Mesenchymal stem cell (in vitro differentiated cells and primary cell): ENCODE measurements around the gene ZCCHC9.
A peak's percentile ranks its signal among the peaks of the same experiment; 100 is the strongest.
"Not testable (repeated sequence)": the region's sequence is repeated elsewhere in the genome, so short reads cannot be mapped to it uniquely, and the experiment has no call there.

Source experiments
- DNase-seq: peaks from one replicate; pipeline ENCODE4 v3.0.0-alpha.2; 2013
- H2AFZ ChIP-seq: one replicate; pipeline ENCODE4 v1.6.1; 2013; ENCODE audit warnings: low read depth, mild to moderate bottlenecking, control low read depth, inconsistent platforms, low read length, moderate library complexity
- H2AK5ac ChIP-seq: 2 replicates; pipeline ENCODE4 v1.6.1; 2013; ENCODE audit warnings: low read length, moderate library complexity, mild to moderate bottlenecking, inconsistent platforms; ENCODE audit not compliant: severe bottlenecking
- H2BK120ac ChIP-seq: one replicate; pipeline ENCODE4 v1.6.1; 2013; ENCODE audit warnings: low read depth, mild to moderate bottlenecking, inconsistent platforms, low read length, moderate library complexity
- H2BK12ac ChIP-seq, 2 experiments: one replicate each; pipeline ENCODE4 v1.6.1; 2013; ENCODE audit warnings: inconsistent platforms in 2 of 2, low read length in 2 of 2, mild to moderate bottlenecking in 2 of 2, moderate library complexity in 2 of 2, control low read depth in 1 of 2
- H2BK15ac ChIP-seq: one replicate; pipeline ENCODE4 v1.6.1; 2013; ENCODE audit warnings: mild to moderate bottlenecking, low read depth, inconsistent platforms; ENCODE audit not compliant: poor library complexity, severe bottlenecking
- H2BK5ac ChIP-seq: 2 replicates; pipeline ENCODE4 v1.6.1; 2013; ENCODE audit warnings: low read depth, mild to moderate bottlenecking, low read length, control low read depth, inconsistent platforms; ENCODE audit not compliant: poor library complexity, severe bottlenecking
- H3K14ac ChIP-seq, 2 experiments: one replicate each; pipeline ENCODE4 v1.6.1; 2013; ENCODE audit warnings: inconsistent platforms in 2 of 2, low read length in 2 of 2, control low read depth in 1 of 2, mild to moderate bottlenecking in 1 of 2, moderate library complexity in 1 of 2
- H3K18ac ChIP-seq, 2 experiments: one replicate each; pipeline ENCODE4 v1.6.1; 2013; ENCODE audit warnings: inconsistent platforms in 2 of 2, low read length in 2 of 2, control low read depth in 1 of 2, low read depth in 1 of 2, mild to moderate bottlenecking in 1 of 2
- H3K23ac ChIP-seq, 2 experiments: one replicate each; pipeline ENCODE4 v1.6.1; 2013; ENCODE audit warnings: inconsistent platforms in 2 of 2, low read length in 2 of 2, mild to moderate bottlenecking in 2 of 2, moderate library complexity in 2 of 2, control low read depth in 1 of 2
- H3K27ac ChIP-seq: 2 replicates; pipeline ENCODE4 v1.5.1; 2013; ENCODE audit warnings: mild to moderate bottlenecking, moderate library complexity, low read length, control low read depth, inconsistent platforms; ENCODE audit not compliant: poor library complexity, severe bottlenecking
- H3K27me3 ChIP-seq, 2 experiments: 2 replicates each; pipeline versions ENCODE4 v1.6.1 to v1.7.0; 2013; ENCODE audit warnings: low read length in 2 of 2, mild to moderate bottlenecking in 2 of 2, moderate library complexity in 2 of 2, control low read depth in 1 of 2, inconsistent platforms in 1 of 2; ENCODE audit not compliant: control insufficient read depth in 1 of 2, insufficient read depth in 1 of 2
- H3K36me3 ChIP-seq, 2 experiments: 2 replicates each; pipeline versions ENCODE4 v1.6.1 to v1.7.0; 2013; ENCODE audit warnings: low read length in 2 of 2, control low read depth in 1 of 2, inconsistent platforms in 1 of 2, low read depth in 1 of 2, mild to moderate bottlenecking in 1 of 2; ENCODE audit not compliant: insufficient read depth in 2 of 2, control insufficient read depth in 1 of 2
- H3K4ac ChIP-seq, 2 experiments: one replicate each; pipeline ENCODE4 v1.6.1; 2013; ENCODE audit warnings: inconsistent platforms in 2 of 2, low read length in 2 of 2, mild to moderate bottlenecking in 2 of 2, moderate library complexity in 2 of 2, control low read depth in 1 of 2, low read depth in 1 of 2
- H3K4me1 ChIP-seq: 2 replicates; pipeline ENCODE4 v1.6.1; 2013; ENCODE audit warnings: low read depth, low read length, control low read depth; ENCODE audit not compliant: control insufficient read depth, insufficient read depth
- H3K4me2 ChIP-seq: 2 replicates; pipeline ENCODE4 v1.6.1; 2013; ENCODE audit warnings: low read length, mild to moderate bottlenecking, inconsistent platforms; ENCODE audit not compliant: poor library complexity, severe bottlenecking
- H3K4me3 ChIP-seq, 2 experiments: 2 replicates each; pipeline versions ENCODE4 v1.5.1 to v1.7.0; 2013; ENCODE audit warnings: low read length in 2 of 2, mild to moderate bottlenecking in 2 of 2, control low read depth in 1 of 2, low read depth in 1 of 2; ENCODE audit not compliant: insufficient read depth in 1 of 2
- H3K79me1 ChIP-seq: replicated peaks from 2 replicates; pipeline ENCODE4 v1.6.1; 2013; ENCODE audit warnings: mild to moderate bottlenecking, control low read depth, low read length, inconsistent platforms; ENCODE audit not compliant: poor library complexity, severe bottlenecking
- H3K9ac ChIP-seq: 2 replicates; pipeline ENCODE4 v1.7.0; 2013; ENCODE audit warnings: mild to moderate bottlenecking, low read length, moderate library complexity
- H3K9me3 ChIP-seq: 2 replicates; pipeline ENCODE4 v1.7.0; 2013; ENCODE audit warnings: mild to moderate bottlenecking, low read length; ENCODE audit not compliant: control insufficient read depth
- H4K8ac ChIP-seq: one replicate; pipeline ENCODE4 v1.6.1; 2013; ENCODE audit warnings: inconsistent platforms, mild to moderate bottlenecking, low read length, moderate library complexity
- H4K91ac ChIP-seq: one replicate; pipeline ENCODE4 v1.6.1; 2013; ENCODE audit warnings: mild to moderate bottlenecking, low read length, inconsistent platforms
- WGBS: methylation state at CpG from one replicate; pipeline ENCODE4 v1.1.7; 2013; ENCODE audit warnings: mixed read lengths; 5-methylcytosine and 5-hydroxymethylcytosine counted together

ZCCHC9 gene

DNA sequence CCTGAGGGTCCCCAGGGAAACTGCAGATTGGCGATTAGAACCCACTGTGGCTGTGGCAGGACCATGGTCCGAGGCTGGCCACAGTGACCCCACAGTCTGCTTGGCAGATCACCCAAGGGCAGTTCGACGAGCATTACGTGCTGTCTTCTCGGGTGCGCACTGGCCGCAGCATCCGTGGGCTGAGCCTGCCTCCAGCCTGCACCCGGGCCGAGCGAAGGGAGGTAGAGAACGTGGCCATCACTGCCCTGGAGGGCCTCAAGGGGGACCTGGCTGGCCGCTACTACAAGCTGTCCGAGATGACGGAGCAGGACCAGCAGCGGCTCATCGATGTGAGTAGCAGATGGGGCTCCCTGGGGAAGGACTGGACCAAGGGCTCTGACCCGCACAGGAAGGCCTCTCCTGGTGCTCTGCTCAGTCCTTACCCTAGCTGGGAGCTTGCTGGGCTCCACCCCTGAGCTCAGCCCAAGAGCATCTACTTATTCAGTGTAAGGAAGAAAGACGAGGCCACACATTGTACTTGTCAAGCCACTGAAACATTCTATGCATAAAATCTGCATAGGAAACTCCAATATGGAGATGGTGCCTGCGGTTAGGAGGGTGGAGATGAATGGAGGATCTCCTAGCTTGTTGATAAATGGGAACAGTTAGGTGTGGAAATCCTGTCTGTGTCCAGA lies 46.4 kb upstream of the ZCCHC9 start:
- Histone ChIP-seq H3K79me1 (peaks cover 30% of the 10 kb centered on the region), H2BK15ac (no peak overlapping the region), H3K18ac (no peak overlapping the region), H2BK5ac (no peak overlapping the region), H3K4me2 (no peak overlapping the region), H2AFZ (no peak overlapping the region), H2AK5ac (no peak overlapping the region), H3K14ac (no peak overlapping the region), H2BK12ac (no peak overlapping the region), H3K27me3 (no peaks in the 10 kb centered on the region), H2BK120ac (no peak overlapping the region), H4K91ac (no peak overlapping the region), H3K23ac (no peak overlapping the region), H4K8ac (no peak overlapping the region), H3K9ac (no peak overlapping the region), H3K9me3 (no peaks in the 10 kb centered on the region), H3K4me3 (no peak overlapping the region), H3K36me3 (peaks cover 9 to 21% of the 10 kb centered on the region in 2 experiments), H3K27ac (no peak overlapping the region), H3K4me1 (no peaks in the 10 kb centered on the region), H3K4ac (no peak overlapping the region)
- 95% methylated on average over 20 of the region's 21 CpGs for WGBS
- no peak for DNase-seq

DNA sequence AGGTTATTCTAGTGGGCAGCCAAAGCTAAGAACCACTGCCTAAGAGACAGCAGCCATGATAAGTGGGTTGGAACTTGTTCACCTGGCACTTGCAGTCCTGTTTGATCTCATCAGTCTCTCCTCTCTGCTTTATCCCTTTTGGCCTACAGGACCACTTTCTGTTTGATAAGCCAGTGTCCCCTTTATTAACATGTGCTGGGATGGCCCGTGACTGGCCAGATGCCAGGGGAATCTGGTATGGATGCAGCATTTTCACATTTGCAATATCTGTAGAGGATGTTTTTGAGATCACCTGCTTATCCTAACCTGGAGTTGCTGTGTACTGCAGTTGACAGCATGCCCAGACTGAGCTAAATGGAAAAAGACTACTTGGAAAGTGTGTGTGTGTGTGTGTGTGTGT lies 44.6 kb upstream of the ZCCHC9 start:
- peaks cover 28% of the 10 kb centered on the region for H3K79me1 ChIP-seq
- H3K23ac ChIP-seq: no peak overlapping the region
- no peak overlapping the region for H2BK120ac ChIP-seq
- H3K27me3 ChIP-seq: no peaks in the 10 kb centered on the region
- H2BK12ac ChIP-seq: no peak overlapping the region
- H3K36me3 ChIP-seq: peaks cover 9 to 17% of the 10 kb centered on the region in 2 experiments
- no peak overlapping the region for H2AFZ ChIP-seq
- H3K9me3 ChIP-seq: no peaks in the 10 kb centered on the region
- no peak overlapping the region for H3K9ac ChIP-seq
- H3K4me2 ChIP-seq: no peak overlapping the region
- H3K27ac ChIP-seq: no peak overlapping the region
- H2BK15ac ChIP-seq: no peak overlapping the region
- H2BK5ac ChIP-seq: no peak overlapping the region
- no peak overlapping the region for H3K14ac ChIP-seq
- no peak overlapping the region for H3K4me3 ChIP-seq
- H3K4me1 ChIP-seq: no peaks in the 10 kb centered on the region
- H3K18ac ChIP-seq: no peak overlapping the region
- H4K91ac ChIP-seq: no peak overlapping the region
- H4K8ac ChIP-seq: no peak overlapping the region
- WGBS: 97% methylated on average over 1 of the region's 1 CpG
- H3K4ac ChIP-seq: no peak overlapping the region
- DNase-seq: no peak
- H2AK5ac ChIP-seq: no peak overlapping the region

DNA sequence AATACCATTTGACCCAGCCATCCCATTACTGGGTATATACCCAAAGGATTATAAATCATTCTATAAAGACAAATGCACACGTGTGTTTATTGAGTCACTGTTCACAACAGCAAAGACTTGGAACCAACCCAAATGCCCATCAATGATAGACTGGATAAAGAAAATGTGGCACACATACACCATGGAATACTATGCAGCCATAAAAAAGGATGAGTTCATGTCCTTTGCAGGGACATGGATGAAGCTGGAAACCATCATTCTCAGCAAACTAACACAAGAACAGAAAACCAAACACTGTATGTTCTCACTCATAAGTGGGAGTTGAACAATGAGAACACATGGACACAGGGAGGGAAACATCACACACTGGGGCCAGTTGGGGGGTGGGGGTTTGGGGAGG lies 38.6 kb upstream of the ZCCHC9 start:
- H2BK5ac ChIP-seq, H3K9me3 ChIP-seq, H3K4me1 ChIP-seq, H3K4me2 ChIP-seq, H3K18ac ChIP-seq, H4K8ac ChIP-seq, H3K9ac ChIP-seq, H3K27me3 ChIP-seq, H2AK5ac ChIP-seq, H3K4me3 ChIP-seq, H2BK12ac ChIP-seq, H2BK15ac ChIP-seq, H2AFZ ChIP-seq, DNase-seq, H3K14ac ChIP-seq, H3K27ac ChIP-seq, H2BK120ac ChIP-seq, H3K23ac ChIP-seq, H4K91ac ChIP-seq, H3K4ac ChIP-seq: not testable (repeated sequence)
- Histone ChIP-seq H3K36me3 (peaks cover 0 to 18% of the 10 kb centered on the region in 2 experiments), H3K79me1 (peaks cover 13% of the 10 kb centered on the region)
- WGBS: 89% methylated on average over 1 of the region's 1 CpG

- Histone ChIP-seq H4K8ac (no peak overlapping the region), H3K9ac (peak overlapping the region; percentile 16), H3K27ac (no peak overlapping the region), H2AK5ac (no peak overlapping the region), H3K14ac (no peak overlapping the region), H2BK5ac (no peak overlapping the region), H3K4me1 (peaks cover 5% of the 10 kb centered on the region), H3K4ac (no peak overlapping the region), H2BK120ac (no peak overlapping the region), H2BK15ac (no peak overlapping the region), H3K18ac (no peak overlapping the region), H3K36me3 (peaks cover 0 to 3% of the 10 kb centered on the region in 2 experiments), H3K4me3 (no peak overlapping the region), H3K27me3 (no peaks in the 10 kb centered on the region), H3K9me3 (no peaks in the 10 kb centered on the region), H3K79me1 (peaks cover 12% of the 10 kb centered on the region), H3K23ac (no peak overlapping the region), H2AFZ (no peak overlapping the region), H2BK12ac (no peak overlapping the region), H3K4me2 (no peak overlapping the region), H4K91ac (no peak overlapping the region)
- peak; percentile 12 for DNase-seq
These were observed 36.3 kb upstream of the ZCCHC9 start for GRCh38 chr5:81265101-81265500.
